HG03280 (cell line): ENCODE data around the gene UFD1.

Experiments used
- ATAC-seq: cut with Tn5 transposase; IDR thresholded peaks from one replicate; pipeline ENCODE4 v1.9.1; 2021; ENCODE audit warnings: mild to moderate bottlenecking, moderate library complexity; ENCODE audit not compliant: unreplicated experiment

The UFD1 gene

DNA sequence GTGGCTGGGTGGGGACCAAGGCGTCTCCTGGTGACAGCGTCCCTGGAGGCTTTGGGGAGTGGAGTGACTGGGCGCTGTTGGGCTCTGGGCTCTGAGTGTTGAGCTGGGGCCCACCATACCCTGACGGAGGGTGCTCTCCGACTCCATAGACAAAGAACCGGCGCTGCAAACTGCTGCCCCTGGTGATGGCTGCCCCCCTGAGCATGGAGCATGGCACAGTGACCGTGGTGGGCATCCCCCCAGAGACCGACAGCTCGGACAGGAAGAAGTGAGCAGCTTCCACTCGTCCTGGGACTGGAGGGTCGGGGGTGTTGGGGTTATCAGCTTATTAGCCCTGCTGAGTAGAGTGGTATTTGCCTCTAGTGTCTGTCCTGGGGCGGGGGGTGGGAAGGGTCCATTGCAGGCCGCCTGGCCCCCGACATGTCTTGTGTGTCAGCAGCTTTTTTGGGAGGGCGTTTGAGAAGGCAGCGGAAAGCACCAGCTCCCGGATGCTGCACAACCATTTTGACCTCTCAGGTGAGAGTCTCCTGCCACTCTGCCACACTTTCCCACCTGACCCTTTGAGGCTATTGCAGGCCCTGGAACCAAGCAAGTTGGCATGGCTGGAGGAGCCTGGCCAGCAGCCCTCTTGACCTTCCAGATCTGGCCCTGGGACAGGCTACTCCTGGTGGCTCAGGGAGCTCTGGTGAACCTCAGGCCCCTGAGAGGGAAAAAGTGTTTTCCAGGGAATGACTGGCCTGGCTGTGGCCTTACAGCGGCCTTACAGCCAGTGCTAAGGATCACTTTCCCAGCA, 37.6 kb upstream of the UFD1 start:
- no peak for ATAC-seq

DNA sequence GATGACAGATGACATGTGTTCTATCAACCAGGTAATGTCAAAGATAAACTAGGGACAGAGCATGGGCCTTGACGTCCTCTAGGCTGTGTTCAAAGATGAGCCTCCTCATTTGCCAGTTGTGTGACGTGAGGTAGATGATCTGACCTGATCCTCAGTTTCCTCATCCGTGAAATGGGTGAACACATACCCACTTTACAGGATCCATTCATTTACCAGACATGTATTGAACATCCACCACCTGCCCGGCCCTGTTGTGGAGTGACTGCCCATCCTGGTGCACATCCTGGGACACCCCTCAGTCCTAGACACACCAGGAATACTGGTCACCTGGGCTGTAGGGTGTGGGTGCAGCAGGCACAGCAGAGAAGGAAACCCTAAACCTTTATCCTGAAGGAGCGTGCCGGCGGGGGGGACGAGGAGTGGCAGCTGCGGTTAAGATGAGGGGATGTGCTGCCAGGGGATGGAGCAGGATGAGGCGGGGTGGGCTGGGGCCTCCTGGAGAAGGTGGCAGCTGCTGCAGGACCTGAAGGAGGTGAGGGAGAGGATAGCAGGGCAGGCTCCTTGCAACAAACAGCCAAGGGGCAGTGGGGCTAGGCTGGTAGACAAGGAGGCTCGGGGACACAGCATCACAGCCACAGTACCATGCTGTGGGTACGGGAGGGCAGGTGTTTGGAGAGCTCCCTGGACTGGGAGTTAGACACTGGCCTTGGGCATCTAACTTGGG, 36.8 kb upstream of the UFD1 start:
- no peak for ATAC-seq

DNA sequence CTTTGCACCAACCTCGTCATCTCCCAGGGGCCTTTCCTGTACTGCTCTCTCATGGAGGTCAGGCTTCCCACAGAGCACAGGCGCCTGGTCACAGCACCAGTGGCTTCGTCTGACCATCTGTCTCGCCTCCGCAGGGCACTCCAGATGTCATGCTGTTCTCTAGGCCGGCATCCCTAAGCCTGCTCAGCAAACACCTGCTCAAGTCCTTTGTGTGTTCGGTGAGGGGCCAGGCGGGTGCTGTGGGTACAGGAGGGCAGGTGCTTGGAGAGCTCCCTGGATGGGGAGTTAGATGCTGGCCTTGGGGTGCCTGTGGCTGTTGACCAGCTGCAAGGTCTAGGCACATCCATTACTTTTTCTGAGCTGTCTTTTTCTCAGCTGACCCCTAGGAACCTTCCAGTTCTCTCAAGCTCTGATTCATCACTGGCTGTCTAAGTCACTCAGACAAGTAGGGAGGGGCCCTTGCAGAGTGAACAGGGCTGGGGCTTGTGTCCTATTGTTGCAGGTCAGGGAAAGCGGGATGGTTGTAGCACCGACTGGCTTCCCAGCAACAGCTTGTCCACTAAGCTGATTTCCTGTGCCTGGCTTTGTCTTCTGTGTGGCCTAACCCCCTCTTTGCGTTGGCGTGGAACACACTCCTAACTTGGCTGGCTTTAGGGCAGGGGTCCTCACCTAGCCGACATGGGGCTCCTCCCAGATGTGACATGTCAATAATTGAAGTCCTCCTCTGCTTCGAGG, 36.0 kb upstream of the UFD1 start:
- no peak for ATAC-seq

DNA sequence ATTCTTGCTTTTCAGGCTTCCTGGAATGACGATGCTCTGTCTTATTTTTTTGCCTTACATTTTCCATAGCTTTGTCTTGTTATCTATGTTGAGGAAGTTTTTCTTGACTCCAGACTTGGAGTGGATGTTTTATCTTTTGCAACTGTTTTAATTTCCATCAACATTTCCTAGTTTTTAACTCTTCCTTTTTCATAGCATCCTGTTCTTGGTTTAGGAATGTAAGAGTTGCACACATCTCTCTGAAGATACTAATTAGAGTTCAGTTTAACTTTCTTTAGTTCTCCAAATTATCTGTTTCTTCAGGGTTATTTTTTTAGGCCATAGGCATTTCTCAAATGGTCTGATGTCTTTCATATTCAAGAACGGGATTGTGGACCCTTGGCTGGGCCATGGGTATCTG, 34.8 kb upstream of the UFD1 start:
- ATAC-seq: no peak

DNA sequence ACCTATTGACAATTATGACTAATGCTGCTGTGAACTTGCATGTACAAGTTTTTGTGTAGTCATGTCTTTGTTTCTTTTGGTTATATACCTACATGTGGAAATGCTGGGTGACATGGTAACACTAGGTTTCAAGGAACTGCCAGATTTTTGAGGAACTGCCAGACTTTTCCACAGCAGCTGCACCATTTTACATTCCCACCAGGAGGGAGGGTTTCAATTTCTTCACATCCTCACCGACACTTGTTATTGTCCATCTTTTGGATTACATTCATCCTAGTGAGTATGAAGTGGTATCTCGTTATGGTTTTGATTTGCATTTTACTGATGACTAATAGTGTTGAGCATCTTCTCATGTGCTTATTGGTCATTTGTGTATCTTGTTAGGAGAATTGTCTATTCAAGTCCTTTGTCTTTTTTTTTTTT, 31.9 kb upstream of the UFD1 start:
- ATAC-seq: no peak

DNA sequence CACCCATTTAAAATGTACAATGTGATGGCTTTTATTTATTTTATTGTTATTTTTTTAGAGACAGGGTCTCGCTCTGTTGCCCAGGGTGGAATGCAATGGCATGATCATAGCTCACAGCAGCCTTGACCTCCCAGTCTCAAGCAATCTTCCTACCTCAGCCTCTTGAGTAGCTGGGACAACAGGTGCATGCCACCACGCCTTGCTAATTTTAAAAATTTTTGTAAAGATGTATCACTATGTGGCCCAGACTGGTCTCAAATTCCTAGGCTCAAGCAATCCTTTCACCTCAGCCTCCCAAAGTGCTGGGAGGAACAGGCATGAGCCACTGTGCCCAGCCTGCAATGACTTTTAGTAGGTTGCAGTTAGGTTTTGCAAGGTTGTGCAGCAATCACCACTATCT, 30.9 kb upstream of the UFD1 start:
- no peak for ATAC-seq

DNA sequence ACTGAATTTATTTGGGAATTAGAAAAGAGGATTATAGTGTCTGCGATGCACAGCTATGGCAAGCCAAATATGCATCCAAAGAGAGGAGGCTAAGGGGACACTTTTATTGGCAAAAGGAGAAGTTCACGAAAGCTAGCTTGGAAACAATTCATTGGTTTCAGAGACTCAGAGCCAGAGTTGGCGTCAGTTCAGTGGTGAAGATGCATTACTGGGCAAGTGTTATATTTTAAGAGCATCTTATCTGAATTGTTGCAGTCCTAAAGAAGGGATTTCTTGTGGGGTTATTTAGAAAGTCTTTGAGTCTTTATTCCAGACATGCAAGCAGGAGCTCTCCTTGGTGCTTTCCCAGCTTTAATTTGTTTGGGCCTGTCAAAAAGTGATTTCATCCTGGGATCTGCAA, 30.2 kb upstream of the UFD1 start:
- no peak for ATAC-seq

DNA sequence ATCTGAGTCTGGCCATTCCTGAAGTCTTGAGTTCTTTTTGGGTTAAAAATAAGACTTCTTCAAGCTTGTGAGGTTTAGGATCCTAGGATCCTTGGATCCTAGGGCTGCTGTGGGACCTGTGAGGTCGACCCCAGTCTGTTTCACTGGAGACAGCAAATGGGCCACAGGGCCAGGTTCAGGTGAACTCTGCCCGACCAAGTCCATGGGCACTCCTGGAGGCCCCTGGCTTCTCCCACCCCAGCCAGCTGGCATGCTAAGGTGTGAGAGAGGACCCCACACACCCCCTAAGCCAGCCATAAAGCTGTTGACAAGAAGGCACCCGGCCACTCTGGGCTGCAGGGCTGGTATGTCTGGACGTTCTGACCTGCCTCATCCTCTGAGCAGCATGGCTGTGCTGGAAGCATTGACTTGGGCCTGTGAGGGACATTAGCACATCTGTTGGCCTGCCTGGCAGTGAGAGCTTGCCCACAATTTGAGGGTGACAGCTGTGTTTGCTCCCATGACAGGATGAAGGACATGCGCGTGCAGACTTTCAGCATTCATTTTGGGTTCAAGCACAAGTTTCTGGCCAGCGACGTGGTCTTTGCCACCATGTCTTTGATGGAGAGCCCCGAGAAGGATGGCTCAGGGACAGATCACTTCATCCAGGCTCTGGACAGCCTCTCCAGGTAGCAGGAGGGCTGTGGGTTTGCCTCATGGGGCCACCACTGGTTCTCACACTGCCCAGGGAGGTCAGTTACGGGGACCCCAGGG, 29.2 kb upstream of the UFD1 start:
- no peak for ATAC-seq

DNA sequence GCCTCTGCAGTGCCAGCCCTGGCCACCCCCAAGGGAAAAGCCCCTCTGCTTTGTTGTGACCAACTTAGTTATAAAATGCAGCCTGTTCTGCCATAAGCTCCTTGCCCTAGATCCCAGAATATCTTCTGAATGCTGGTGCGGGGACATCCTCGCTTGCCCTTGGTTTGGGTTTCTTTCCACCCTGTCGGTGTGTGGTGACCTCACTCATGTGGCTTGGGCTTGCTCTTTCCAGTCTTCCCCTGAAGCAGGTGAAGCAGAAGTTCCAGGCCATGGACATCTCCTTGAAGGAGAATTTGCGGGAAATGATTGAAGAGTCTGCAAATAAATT, 28.5 kb upstream of the UFD1 start:
- no peak for ATAC-seq

DNA sequence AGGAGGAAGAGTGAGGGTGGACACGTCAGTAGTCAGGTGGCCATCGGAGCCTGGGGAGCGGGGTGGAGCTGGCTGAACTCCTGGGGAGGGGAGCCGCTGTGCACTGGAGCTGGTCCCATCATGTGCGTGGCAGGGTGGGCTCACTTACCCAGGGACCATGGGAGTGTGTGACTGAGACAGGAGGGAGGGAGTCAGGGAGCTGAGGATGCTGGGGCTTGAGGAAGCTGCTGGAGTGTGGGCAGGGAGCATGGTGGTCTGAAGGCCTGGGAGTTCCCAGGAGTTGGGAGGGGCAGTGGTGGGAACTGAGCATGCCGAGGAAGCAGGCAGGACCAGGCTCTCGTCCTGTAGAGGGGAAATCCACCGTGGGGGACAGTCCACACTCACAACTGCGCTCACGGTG, 27.2 kb upstream of the UFD1 start:
- ATAC-seq: no peak

DNA sequence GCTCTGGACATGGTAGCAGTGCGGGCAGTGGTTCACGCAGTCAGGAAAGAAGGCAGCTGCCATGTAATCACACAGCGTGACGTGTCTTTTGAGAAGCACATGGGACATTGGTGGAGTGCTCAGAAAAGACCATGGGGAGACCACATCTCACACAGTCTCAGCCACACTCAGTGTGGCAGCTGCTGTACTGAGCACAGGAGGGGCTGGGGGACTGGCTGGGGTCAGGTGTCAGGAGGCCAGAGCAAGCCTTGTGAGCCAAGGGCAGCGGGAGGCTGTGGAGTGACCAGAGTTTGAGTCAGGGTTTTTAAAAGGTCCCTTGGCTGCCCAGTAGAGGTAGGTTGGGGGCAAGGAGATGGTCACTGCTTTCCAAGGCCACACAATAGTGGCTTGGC, 26.7 kb upstream of the UFD1 start:
- ATAC-seq: no peak

DNA sequence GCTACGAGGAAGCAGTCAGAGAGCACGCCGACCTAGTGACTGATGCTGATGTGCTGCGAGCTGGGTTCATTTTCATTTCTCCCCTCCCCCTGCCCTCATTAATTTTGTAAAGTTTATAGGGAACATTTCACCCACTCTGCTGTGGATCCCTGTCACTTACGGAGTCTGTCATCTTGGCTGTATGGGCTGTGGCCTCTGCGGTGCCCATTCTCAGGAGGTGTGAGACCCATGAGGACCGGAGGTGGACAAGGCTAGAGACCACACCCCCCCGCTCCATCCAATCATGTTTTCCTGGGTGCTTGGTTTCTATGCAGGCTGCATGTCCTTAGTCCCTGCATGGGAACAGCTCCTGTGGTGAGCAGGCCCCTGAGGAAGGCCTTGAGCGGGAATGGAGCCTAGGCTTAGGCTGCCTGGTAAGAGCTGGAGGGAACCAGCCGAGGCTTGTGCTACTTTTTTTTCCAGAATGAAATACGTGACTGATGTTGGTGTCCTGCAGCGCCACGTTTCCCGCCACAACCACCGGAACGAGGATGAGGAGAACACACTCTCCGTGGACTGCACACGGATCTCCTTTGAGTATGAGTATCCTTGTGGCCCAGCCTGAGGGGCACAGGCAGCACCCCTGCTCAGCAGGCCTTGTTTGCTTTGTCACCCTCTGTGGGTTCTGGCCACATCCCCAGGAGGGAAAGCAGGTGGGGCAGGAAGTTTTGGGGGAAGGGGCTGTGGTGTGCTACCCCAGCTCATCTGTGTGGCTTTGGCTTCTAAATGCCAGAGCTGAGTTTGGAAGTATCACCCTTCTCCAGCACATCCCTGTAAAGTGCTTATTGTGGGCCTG, 26.1 kb upstream of the UFD1 start:
- ATAC-seq: no peak

DNA sequence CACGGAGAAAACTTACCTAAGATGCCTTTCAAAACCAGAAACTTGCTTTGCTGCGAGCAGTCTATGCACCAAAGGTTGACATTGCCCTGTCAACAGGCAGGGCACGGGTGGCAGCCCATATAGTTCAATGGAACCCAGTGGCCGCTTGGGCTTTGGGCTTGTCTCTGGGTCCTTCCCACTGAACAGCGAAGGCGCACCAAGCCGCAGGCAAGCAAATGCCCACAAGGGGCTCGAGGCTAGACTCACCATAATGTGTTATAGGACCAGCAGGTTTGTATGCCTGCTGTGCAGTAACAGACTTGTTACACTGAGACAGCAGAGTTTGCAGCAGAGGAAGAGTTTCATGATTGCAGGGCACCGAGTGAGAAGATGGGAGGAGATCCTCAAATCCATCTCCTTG, 24.9 kb upstream of the UFD1 start:
- ATAC-seq: no peak

DNA sequence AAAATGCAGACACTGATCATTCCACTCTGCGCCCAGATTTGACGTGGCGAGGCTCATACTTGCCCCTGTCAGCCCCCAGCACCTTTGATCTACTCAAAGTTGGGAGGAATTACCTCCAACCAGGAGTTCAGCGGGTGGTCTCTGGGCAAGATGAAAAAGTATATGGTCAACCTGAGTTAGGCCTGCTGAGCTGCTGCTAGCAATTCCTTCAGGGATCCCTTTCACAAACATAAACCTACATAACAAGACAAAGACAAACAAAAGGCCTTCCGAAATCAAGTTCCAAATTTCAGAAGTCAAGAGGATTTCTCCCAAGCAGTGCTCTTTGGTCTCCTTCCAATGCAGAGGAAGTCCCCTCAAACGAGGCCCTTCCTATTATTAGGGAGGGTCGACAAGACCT, 24.4 kb upstream of the UFD1 start:
- ATAC-seq: no peak

DNA sequence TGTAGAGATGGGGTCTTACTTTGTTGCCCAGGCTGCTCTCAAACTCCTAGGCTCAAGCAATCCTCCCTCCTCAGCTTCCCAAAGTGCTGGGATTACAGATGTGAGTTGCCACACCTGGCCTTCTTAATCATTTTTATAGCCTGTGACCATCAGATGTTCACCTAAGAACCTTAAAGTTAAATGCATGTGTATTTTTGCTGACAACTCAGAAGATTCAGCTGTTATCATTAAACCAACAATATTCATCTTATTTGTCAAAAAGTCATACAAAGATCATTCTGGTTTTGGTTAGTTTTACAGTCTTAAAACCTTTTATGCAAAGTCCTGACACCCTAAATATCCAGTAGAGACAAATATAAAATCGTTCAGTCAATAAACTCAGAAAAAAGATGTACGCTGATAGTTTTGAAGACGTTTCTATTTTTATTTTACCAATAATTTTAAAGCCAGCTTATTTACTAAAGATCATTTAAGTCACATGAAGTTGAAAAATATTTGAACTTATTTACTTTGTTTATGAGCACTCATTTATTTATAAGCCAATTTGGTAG, 23.0 kb upstream of the UFD1 start:
- ATAC-seq: no peak

DNA sequence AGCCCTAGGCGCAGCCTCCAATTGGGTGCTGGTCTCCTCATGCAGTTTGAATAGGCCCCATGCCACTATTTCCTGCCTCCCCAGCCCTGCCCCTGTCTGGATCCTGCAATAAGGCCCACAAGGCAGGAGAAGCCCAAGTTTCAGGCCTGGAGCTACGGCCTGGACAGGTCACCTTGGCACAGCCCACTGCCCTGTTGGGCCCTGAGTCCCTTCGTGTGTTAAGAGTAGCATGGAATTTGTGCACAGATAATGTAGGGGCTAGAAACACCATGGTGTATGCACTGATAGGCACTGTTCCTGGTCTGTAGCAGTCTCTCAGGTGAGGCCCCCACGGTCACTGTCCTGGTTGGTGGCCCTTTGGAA, 20.9 kb upstream of the UFD1 start:
- no peak for ATAC-seq

DNA sequence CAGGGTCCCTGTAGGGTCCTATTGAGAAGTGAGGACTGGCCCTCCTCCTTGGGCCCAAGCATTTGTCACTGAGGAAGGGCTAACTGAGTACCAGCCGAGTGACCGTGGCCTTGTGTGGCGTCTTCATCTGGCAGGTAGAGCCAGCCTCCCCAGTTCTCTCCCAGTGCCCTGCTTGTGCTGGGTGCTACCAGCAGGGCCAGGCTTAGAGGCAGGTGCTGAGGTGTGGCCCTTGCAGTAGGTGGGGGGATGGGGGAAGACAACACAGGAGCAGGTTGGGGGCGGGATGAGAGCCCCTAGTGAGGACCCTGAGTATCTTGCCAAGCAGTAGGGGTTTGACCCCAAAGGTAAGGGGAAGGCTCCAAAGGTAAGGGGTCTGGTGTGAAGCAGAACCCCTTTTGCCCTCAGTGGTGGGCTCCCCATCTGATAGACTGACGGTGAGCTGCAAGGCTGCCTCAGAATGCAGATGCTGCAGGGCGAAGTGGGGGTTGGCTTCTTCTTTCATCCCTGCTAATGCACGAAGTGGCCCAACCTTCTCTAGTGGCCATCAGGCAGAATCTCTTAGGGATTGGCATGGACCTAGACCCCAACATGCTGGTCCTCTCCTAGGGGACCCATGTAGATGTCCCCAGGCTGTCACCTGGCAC, 20.4 kb upstream of the UFD1 start:
- no peak for ATAC-seq

DNA sequence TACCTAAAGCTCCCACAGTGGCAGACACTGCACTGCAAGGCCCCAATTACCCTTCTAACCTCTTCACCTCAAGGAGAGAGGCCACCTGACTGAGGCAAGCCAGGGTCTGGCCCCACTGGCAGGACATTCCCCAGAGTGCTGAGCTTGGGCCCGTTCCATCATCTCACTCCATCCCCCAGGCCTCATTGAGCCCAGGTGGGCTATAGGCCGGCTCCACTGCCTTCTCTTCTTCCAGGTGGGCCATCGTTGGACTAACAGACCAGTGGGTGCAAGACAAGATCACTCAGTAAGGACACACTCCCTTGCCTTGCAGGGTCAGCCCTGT, 19.8 kb upstream of the UFD1 start:
- ATAC-seq: no peak

DNA sequence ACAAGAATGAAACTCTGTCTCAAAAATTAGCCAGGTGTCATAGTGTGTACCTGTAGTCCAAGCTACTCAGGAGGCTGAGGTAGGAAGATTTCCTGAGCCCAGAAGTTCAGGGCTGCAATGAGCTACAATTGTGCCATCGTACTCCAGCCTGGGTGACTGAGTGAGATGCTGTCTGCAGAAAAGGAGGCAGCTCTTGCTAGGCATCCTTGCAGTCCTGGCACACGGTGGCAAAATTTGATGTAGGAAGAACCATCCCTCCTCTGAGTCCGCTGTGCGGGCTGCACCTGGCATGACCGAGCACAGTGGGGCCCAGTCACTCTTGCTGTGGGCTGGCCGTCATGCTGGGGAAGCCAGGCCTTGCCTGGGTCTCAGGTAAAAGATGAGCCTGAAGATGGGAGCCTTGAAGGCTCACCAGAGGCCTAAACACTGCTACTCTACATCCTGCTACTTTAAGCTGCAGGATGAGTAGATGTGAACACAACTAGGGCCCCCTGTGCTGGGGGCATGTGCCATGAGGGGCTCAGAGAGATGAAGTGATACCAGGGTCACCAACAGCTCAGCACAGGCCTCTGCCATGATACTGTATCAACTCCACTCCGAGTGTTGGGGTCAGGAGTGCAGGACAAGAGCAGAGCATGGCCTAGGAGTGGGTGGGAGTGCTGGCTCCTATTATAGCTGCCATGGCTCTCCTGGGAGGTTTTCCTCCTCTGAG, 19.3 kb upstream of the UFD1 start:
- ATAC-seq: no peak
